SK-N-SH treated with all-trans-retinoic acid at 6 μM for 48 hours (cell line): ENCODE measurements around the gene CCL4.
"Not testable (repeated sequence)": the region's sequence is repeated elsewhere in the genome, so short reads cannot be mapped to it uniquely, and the experiment has no call there.

Source experiments
- ARNTL ChIP-seq: fragments of 450-650 bp; formaldehyde crosslinking; IDR thresholded peaks from 2 replicates; pipeline ENCODE4 v1.5.0; 2020; ENCODE audit warnings: low read depth, mild to moderate bottlenecking, moderate library complexity, borderline replicate concordance
- ZFP3 ChIP-seq: fragments of 250-450 bp; sonication (Bioruptor Pico); IDR thresholded peaks from 2 replicates; pipeline ENCODE4 v1.5.0; 2020; ENCODE audit warnings: mild to moderate bottlenecking, moderate library complexity
- ZFP30 ChIP-seq: fragments of 450-650 bp; formaldehyde crosslinking; IDR thresholded peaks from 2 replicates; pipeline ENCODE4 v1.5.0; 2022; ENCODE audit warnings: mild to moderate bottlenecking, moderate library complexity
- ZNF70 ChIP-seq: fragments of 450-650 bp; formaldehyde crosslinking; IDR thresholded peaks from 2 replicates; pipeline ENCODE4 v1.5.0; 2020; ENCODE audit warnings: mild to moderate bottlenecking, moderate library complexity

- not testable (repeated sequence) for TF ChIP-seq ARNTL (CRISPR knock-in tag); ZNF70 (CRISPR knock-in tag); ZFP3; ZFP30
Observed at GRCh38 chr17:36087471-36087870, 16.2 kb upstream of the CCL4 start.
